ENCODE measurements around the gene IGSF21. TPM values are rescaled to one million over a fixed set of nuclear protein-coding genes. Genes with fewer than 3 reads are reported as not detected.

Gene IGSF21
- total RNA-seq, 1 donor from 2014 or later: 0.81 TPM

GRCh38 chr1:18201997-18202719 lies 94.6 kb downstream of the IGSF21 start:
- ATAC-seq (no peak), DNase-seq (ENCODE audit: low spot score) (no peak)

GRCh38 chr1:18203645-18204044 lies 96.0 kb downstream of the IGSF21 start:
- DNase-seq (ENCODE audit: low spot score) (no peak), ATAC-seq (no peak)

- DNase-seq (ENCODE audit: low spot score) (no peak), ATAC-seq (no peak)
Observed at GRCh38 chr1:18204575-18204974, 97.0 kb downstream of the IGSF21 start.

GRCh38 chr1:18205319-18205718 lies 97.7 kb downstream of the IGSF21 start:
- DNase-seq (ENCODE audit: low spot score) (no peak), ATAC-seq (no peak)

GRCh38 chr1:18211764-18212163 lies 104.2 kb downstream of the IGSF21 start:
- ATAC-seq (no peak), DNase-seq (ENCODE audit: low spot score) (no peak)

GRCh38 chr1:18217398-18218043 lies 109.9 kb downstream of the IGSF21 start:
- DNase-seq (ENCODE audit: low spot score) (no peak), ATAC-seq (peak; percentile 76)

- ATAC-seq: no peak
Observed at GRCh38 chr1:18229625-18230024, 122.0 kb downstream of the IGSF21 start.

GRCh38 chr1:18230321-18230720 lies 122.7 kb downstream of the IGSF21 start:
- DNase-seq (ENCODE audit: low spot score) (no peak), ATAC-seq (no peak)

More at GRCh38 chr1:18229625-18230024, 122.0 kb downstream of the IGSF21 start:
- no peak for DNase-seq (ENCODE audit: low spot score)

GRCh38 chr1:18230840-18231239 lies 123.2 kb downstream of the IGSF21 start:
- DNase-seq (ENCODE audit: low spot score): no peak
- ATAC-seq: no peak

- no peak for ATAC-seq
Observed at GRCh38 chr1:18232052-18232451, 124.5 kb downstream of the IGSF21 start.

GRCh38 chr1:18233176-18233864 lies 125.7 kb downstream of the IGSF21 start:
- ATAC-seq (no peak), DNase-seq (ENCODE audit: low spot score) (no peak)

More at GRCh38 chr1:18232052-18232451, 124.5 kb downstream of the IGSF21 start:
- DNase-seq (ENCODE audit: low spot score): no peak

GRCh38 chr1:18234790-18235242 lies 127.2 kb downstream of the IGSF21 start:
- DNase-seq (ENCODE audit: low spot score) (no peak), ATAC-seq (peak; percentile 97)

- DNase-seq (ENCODE audit: low spot score): no peak
- no peak for ATAC-seq
Observed at GRCh38 chr1:18237371-18237770, 129.8 kb downstream of the IGSF21 start.

- DNase-seq (ENCODE audit: low spot score): no peak
- ATAC-seq: no peak
Observed at GRCh38 chr1:18238190-18238589, 130.6 kb downstream of the IGSF21 start.

- ATAC-seq: no peak
Observed at GRCh38 chr1:18239671-18240070, 132.1 kb downstream of the IGSF21 start.

GRCh38 chr1:18240906-18241305 lies 133.3 kb downstream of the IGSF21 start:
- no peak for DNase-seq (ENCODE audit: low spot score)
- no peak for ATAC-seq

More at GRCh38 chr1:18239671-18240070, 132.1 kb downstream of the IGSF21 start:
- no peak for DNase-seq (ENCODE audit: low spot score)

GRCh38 chr1:18241891-18242290 lies 134.3 kb downstream of the IGSF21 start:
- DNase-seq (ENCODE audit: low spot score): no peak
- no peak for ATAC-seq

GRCh38 chr1:18243503-18244175 lies 136.0 kb downstream of the IGSF21 start:
- DNase-seq (ENCODE audit: low spot score): no peak

GRCh38 chr1:18244762-18245161 lies 137.2 kb downstream of the IGSF21 start:
- no peak for DNase-seq (ENCODE audit: low spot score)
- ATAC-seq: no peak

More at GRCh38 chr1:18243503-18244175, 136.0 kb downstream of the IGSF21 start:
- no peak for ATAC-seq

- ATAC-seq (no peak), DNase-seq (ENCODE audit: low spot score) (no peak)
Observed at GRCh38 chr1:18245647-18246046, 138.0 kb downstream of the IGSF21 start.

GRCh38 chr1:18246543-18246942 lies 138.9 kb downstream of the IGSF21 start:
- ATAC-seq (no peak), DNase-seq (ENCODE audit: low spot score) (no peak)

All from left lobe of liver (tissue), 2 donors.